Mucosa of descending colon (tissue), 3 donors: Measurements from ENCODE around the gene USP16. TPM values are rescaled to one million over a fixed set of nuclear protein-coding genes. Genes with fewer than 3 reads are reported as not detected.

Source experiments
- ATAC-seq: fragments of 200-7000 bp; cut with Tn5 transposase; one replicate; pipeline ENCODE4 v1.9.1; 2020; ENCODE audit warnings: mild to moderate bottlenecking, moderate library complexity
- DNase-seq, 3 donors: peaks; one replicate each; pipeline ENCODE4 v3.0.0-alpha.2; 2020
- H3K36me3 ChIP-seq: fragments of 200-600 bp; one replicate; pipeline ENCODE4 v1.8.0; 2021; ENCODE audit warnings: low read depth, mild to moderate bottlenecking
- H3K4me1 ChIP-seq: fragments of 200-600 bp; one replicate; pipeline ENCODE4 v1.8.0; 2021; ENCODE audit warnings: low read depth, mild to moderate bottlenecking
- H3K4me3 ChIP-seq: fragments of 200-600 bp; one replicate; pipeline ENCODE4 v1.8.0; 2021; ENCODE audit warnings: mild to moderate bottlenecking
- H3K9me3 ChIP-seq: fragments of 200-600 bp; one replicate; pipeline ENCODE4 v1.8.0; 2021; ENCODE audit warnings: mild to moderate bottlenecking
- CTCF ChIP-seq: fragments of 200-600 bp; IDR thresholded peaks from one replicate; pipeline ENCODE4 v1.8.0; 2022; ENCODE audit warnings: antibody characterized with exemption, mild to moderate bottlenecking
- intact Hi-C, 2 donors: fragments of 100-400 bp; cut with DNase I in 1 of 2; cut with micrococcal nuclease in 1 of 2; formaldehyde crosslinking; loops; one replicate each; pipeline versions ENCODE4 v1.11.0 to v1.11.1; 2022; cut with DNase I, micrococcal nuclease
- total RNA-seq, 3 donors: library from RNA; stranded (reverse); fragmentation: NEBNext Ultra II Directional in 2 of 3; extraction: Animal tissue kit (Norgen Biotek cat#: 25700) in 2 of 3; gene quantifications; one replicate each; pipeline versions ENCODE4 v1.2.1 to v1.2.4, GENCODE V29; 2021 to 2023
- donor health status: DM: no; HTN: no; CAD: no; lungs with moderate emphysema.
- donor health status: DM: no; HTN: no; CAD: no.
- donor health status: DM: no; HTN: yes; CAD: no.

USP16 gene
- total RNA-seq, 3 donors from 2014 or later, result 35.2 to 41.5 (median 37.6) TPM

- intact Hi-C loops, result no loop called here
- peaks cover 3% of the 10 kb centered on the region for H3K4me1 ChIP-seq
- TF ChIP-seq CTCF, result no peak
- no peaks in the 10 kb centered on the region for H3K36me3 ChIP-seq
- H3K9me3 ChIP-seq, result no peaks in the 10 kb centered on the region
- DNase-seq (no peak), ATAC-seq (no peak)
- no peak overlapping the region for H3K4me3 ChIP-seq
Measured at GRCh38 chr21:29080454-29080941, 56.0 kb downstream of the USP16 start.

GRCh38 chr21:29082046-29082815 lies 57.8 kb downstream of the USP16 start:
- DNase-seq (no peak), ATAC-seq (peak; percentile 66)
- H3K4me3 ChIP-seq, result no peak overlapping the region
- no peaks in the 10 kb centered on the region for H3K9me3 ChIP-seq
- intact Hi-C loops, result no loop called here
- no peaks in the 10 kb centered on the region for H3K36me3 ChIP-seq
- no peak for TF ChIP-seq CTCF
- peaks cover 3% of the 10 kb centered on the region for H3K4me1 ChIP-seq

GRCh38 chr21:29083306-29083705 lies 58.8 kb downstream of the USP16 start:
- intact Hi-C loops, result no loop called here
- no peaks in the 10 kb centered on the region for H3K36me3 ChIP-seq
- no peak for TF ChIP-seq CTCF
- DNase-seq (no peak), ATAC-seq (no peak)
- H3K4me1 ChIP-seq, result peaks cover 3% of the 10 kb centered on the region
- no peaks in the 10 kb centered on the region for H3K9me3 ChIP-seq
- H3K4me3 ChIP-seq, result no peak overlapping the region

GRCh38 chr21:29084372-29084771 lies 59.9 kb downstream of the USP16 start:
- no peak for TF ChIP-seq CTCF
- H3K4me3 ChIP-seq, result no peak overlapping the region
- H3K36me3 ChIP-seq, result no peaks in the 10 kb centered on the region

GRCh38 chr21:29085106-29085752 lies 60.8 kb downstream of the USP16 start:
- ATAC-seq (no peak), DNase-seq (no peak)
- TF ChIP-seq CTCF, result no peak
- no peaks in the 10 kb centered on the region for H3K9me3 ChIP-seq
- intact Hi-C loops, result no loop called here
- H3K4me1 ChIP-seq, result peaks cover 3% of the 10 kb centered on the region
- no peaks in the 10 kb centered on the region for H3K36me3 ChIP-seq
- H3K4me3 ChIP-seq, result no peak overlapping the region

More at GRCh38 chr21:29084372-29084771, 59.9 kb downstream of the USP16 start:
- intact Hi-C loops, result no loop called here
- Histone ChIP-seq H3K4me1 (peaks cover 3% of the 10 kb centered on the region), H3K9me3 (no peaks in the 10 kb centered on the region)
- ATAC-seq (no peak), DNase-seq (no peak)
